Tibial nerve (tissue), 4 donors: ENCODE results near the gene ADAMTS2.

ENCODE experiments used
- EP300 ChIP-seq, 2 donors: sonication (generic); formaldehyde crosslinking; IDR thresholded peaks; one replicate each; pipeline ENCODE4 v1.6.1; 2017; ENCODE audit warnings: antibody characterized with exemption in 2 of 2, mild to moderate bottlenecking in 1 of 2
- POLR2A ChIP-seq, 2 donors: fragments of 450-650 bp; IDR thresholded peaks; one replicate each; pipeline ENCODE4 v1.6.1; 2017; ENCODE audit warnings: antibody characterized with exemption in 2 of 2, mild to moderate bottlenecking in 2 of 2, moderate library complexity in 2 of 2
- TF ChIP-seq, protein P1 (sequence below), 5 experiments: fragments of 200-600 bp in 3 of 5; fragments of 450-650 bp in 2 of 5; sonication (generic) in 3 of 5; IDR thresholded peaks; one replicate each; pipeline ENCODE4 v1.5.1; 2016 to 2019; ENCODE audit warnings: antibody characterized with exemption in 5 of 5, mild to moderate bottlenecking in 3 of 5, moderate library complexity in 2 of 5

DNA sequence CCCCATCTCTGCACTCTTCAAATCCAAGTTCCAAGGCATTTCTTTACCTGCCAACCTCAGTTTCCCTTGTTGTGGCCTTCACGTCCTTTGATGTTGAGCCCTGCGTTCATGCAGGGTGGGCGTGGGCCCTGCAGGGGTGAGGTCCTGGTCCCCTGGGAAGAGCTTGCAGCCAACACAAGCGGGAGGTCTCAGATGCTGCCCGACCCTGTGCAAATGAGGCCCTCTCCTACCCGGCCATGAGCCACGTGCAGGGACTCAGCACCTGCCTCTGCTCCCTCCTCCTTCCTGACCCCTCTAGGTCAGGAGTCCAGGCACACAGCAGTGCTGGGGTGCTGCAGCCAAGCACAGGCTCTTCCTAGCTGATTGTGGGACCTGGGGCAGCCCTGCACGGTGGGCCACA, 124.5 kb downstream of the ADAMTS2 start:
- TF ChIP-seq, protein P1, sequence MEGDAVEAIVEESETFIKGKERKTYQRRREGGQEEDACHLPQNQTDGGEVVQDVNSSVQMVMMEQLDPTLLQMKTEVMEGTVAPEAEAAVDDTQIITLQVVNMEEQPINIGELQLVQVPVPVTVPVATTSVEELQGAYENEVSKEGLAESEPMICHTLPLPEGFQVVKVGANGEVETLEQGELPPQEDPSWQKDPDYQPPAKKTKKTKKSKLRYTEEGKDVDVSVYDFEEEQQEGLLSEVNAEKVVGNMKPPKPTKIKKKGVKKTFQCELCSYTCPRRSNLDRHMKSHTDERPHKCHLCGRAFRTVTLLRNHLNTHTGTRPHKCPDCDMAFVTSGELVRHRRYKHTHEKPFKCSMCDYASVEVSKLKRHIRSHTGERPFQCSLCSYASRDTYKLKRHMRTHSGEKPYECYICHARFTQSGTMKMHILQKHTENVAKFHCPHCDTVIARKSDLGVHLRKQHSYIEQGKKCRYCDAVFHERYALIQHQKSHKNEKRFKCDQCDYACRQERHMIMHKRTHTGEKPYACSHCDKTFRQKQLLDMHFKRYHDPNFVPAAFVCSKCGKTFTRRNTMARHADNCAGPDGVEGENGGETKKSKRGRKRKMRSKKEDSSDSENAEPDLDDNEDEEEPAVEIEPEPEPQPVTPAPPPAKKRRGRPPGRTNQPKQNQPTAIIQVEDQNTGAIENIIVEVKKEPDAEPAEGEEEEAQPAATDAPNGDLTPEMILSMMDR (IDR thresholded peaks at IDR 0.05) = no peak
- TF ChIP-seq EP300 (IDR thresholded peaks at IDR 0.05) (no peak), POLR2A (IDR thresholded peaks at IDR 0.05) (no peak)
